Pancreas (tissue), 10 donors: ENCODE data around the gene DLG1. TPM values are rescaled to one million over a fixed set of nuclear protein-coding genes. Genes with fewer than 3 reads are reported as not detected.

Source experiments
- ATAC-seq, 4 donors: fragments of 200-7000 bp; cut with Tn5 transposase; one replicate each; pipeline versions ENCODE4 v1.8.0 to v1.9.1; 2020; ENCODE audit warnings: mild to moderate bottlenecking in 4 of 4, moderate library complexity in 4 of 4
- DNase-seq, 6 donors: peaks; one replicate each; pipeline ENCODE4 v3.0.0-alpha.2; 2020
- FAIRE-seq: peaks from 2 replicates; lab custom pipeline; 2012; peaks lifted over from hg19 to GRCh38; lab: Jason Lieb, UNC
- H3K27ac ChIP-seq, 4 donors: fragments of 200-600 bp; sonication (generic); 1 replicate in 3 of 4; 2 replicates in 1 of 4; pipeline versions ENCODE4 v1.5.0 to v1.8.0; 2020
- H3K27me3 ChIP-seq, 4 donors: fragments of 200-600 bp; one replicate each; pipeline ENCODE4 v1.8.0; 2021
- H3K36me3 ChIP-seq, 3 donors: fragments of 200-600 bp; sonication (generic) in 1 of 3; one replicate each; pipeline versions ENCODE4 v1.5.0 to v1.8.0; 2020 to 2021
- H3K4me1 ChIP-seq, 3 donors: fragments of 200-600 bp; one replicate each; pipeline ENCODE4 v1.8.0; 2021
- H3K4me3 ChIP-seq, 4 donors: fragments of 200-600 bp; sonication (generic) in 2 of 4; one replicate each; pipeline versions ENCODE4 v1.5.0 to v1.8.0; 2020 to 2021
- H3K9me3 ChIP-seq, 4 donors: fragments of 200-600 bp; one replicate each; pipeline ENCODE4 v1.8.0; 2021
- CTCF ChIP-seq, 4 donors: fragments of 200-600 bp; sonication (generic) in 3 of 4; IDR thresholded peaks; one replicate each; pipeline versions ENCODE4 v1.5.0 to v1.8.0; 2021; ENCODE audit warnings: antibody characterized with exemption in 4 of 4
- WGBS, 2 donors: extraction: QIAGEN DNeasy Blood & Tissue Kit; methylation state at CpG; one replicate each; pipeline ENCODE4 v1.1.7; 2013; 5-methylcytosine and 5-hydroxymethylcytosine counted together
- intact Hi-C, 3 donors: fragments of 100-400 bp; cut with DNase I; formaldehyde crosslinking; loops; one replicate each; pipeline versions ENCODE4 v1.11.1 to v1.14.2; 2022
- polyA plus RNA-seq, 2 donors: library from polyadenylated mRNA; stranded (reverse); fragments of 200-250 nt; gene quantifications; one replicate each; pipeline ENCODE4 v1.2.3, GENCODE V29; 2013
- total RNA-seq, 6 donors: library from RNA; stranded (reverse); fragmentation: NEBNext Ultra II Directional in 4 of 6; extraction: Animal tissue kit (Norgen Biotek cat#: 25700) in 4 of 6; gene quantifications; one replicate each; pipeline versions ENCODE4 v1.2.1 to v1.2.4, GENCODE V29; 2021 to 2023
- donor health status: healthy with polysubstance abuse.
- donor health status: DM: no; HTN: no; CAD: no; lungs with moderate emphysema.
- donor health status: DM: no; HTN: no; CAD: no.
- donor health status: control.
- donor health status: control.
- donor health status: Bipolar disorder and iron deficiency.
- donor health status: DM: yes; HTN: yes; CAD: no.
- donor health status: DM: no; HTN: no; CAD: no.
- donor health status: DM: no; HTN: no; CAD: no.
- donor health status: DM: yes; HTN: yes; CAD: no.

DLG1 gene
- total and polyA plus RNA-seq, 8 donors, result 15.9 to 47.9 (median 28.6) TPM

- WGBS, 2 donors, result 96 to 97% methylated on average over 4 of the region's 4 CpGs
- FAIRE-seq, result no peak
- intact Hi-C loops, result no loop called here
These were observed 32.1 kb downstream of the DLG1 start for GRCh38 chr3:197266331-197266730.

GRCh38 chr3:197262709-197263108 is 35.7 kb downstream of the DLG1 start:
- no peak for ATAC-seq
- Histone ChIP-seq H3K9me3 (no peaks in the 10 kb centered on the region), H3K4me3 (no peak overlapping the region), H3K27ac (no peak overlapping the region), H3K36me3 (no peaks in the 10 kb centered on the region), H3K27me3 (no peaks in the 10 kb centered on the region), H3K4me1 (no peaks in the 10 kb centered on the region)
- FAIRE-seq, result no peak
- no peak for TF ChIP-seq CTCF (IDR thresholded peaks at IDR 0.05)
- intact Hi-C loops, result no loop called here
- no peak for DNase-seq

More at GRCh38 chr3:197266331-197266730, 32.1 kb downstream of the DLG1 start:
- ATAC-seq (no peak), DNase-seq (no peak)
- TF ChIP-seq CTCF (IDR thresholded peaks at IDR 0.05), result no peak
- no peak overlapping the region for H3K27ac ChIP-seq
- no peak overlapping the region for H3K4me3 ChIP-seq
- H3K9me3 ChIP-seq, result no peaks in the 10 kb centered on the region
- H3K36me3 ChIP-seq, result no peaks in the 10 kb centered on the region
- H3K27me3 ChIP-seq, result no peaks in the 10 kb centered on the region
- no peaks in the 10 kb centered on the region for H3K4me1 ChIP-seq

GRCh38 chr3:197261164-197261509 is 37.3 kb downstream of the DLG1 start:
- H3K27ac ChIP-seq, result no peak overlapping the region
- intact Hi-C loops, result no loop called here
- DNase-seq, result no peak
- no peak overlapping the region for H3K4me3 ChIP-seq
- H3K27me3 ChIP-seq, result no peaks in the 10 kb centered on the region
- no peak for ATAC-seq
- FAIRE-seq, result no peak
- H3K4me1 ChIP-seq, result peaks cover 0 to 4% (median 0%) of the 10 kb centered on the region in 3 donors
- no peaks in the 10 kb centered on the region for H3K9me3 ChIP-seq
- WGBS, 2 donors, result 90 to 100% methylated on average over 1 of the region's 1 CpG
- TF ChIP-seq CTCF (IDR thresholded peaks at IDR 0.05), result no peak
- no peaks in the 10 kb centered on the region for H3K36me3 ChIP-seq

- no peak overlapping the region for H3K4me3 ChIP-seq
- DNase-seq (no peak), ATAC-seq (no peak), FAIRE-seq (no peak)
- H3K27me3 ChIP-seq, result no peaks in the 10 kb centered on the region
- no peak for TF ChIP-seq CTCF (IDR thresholded peaks at IDR 0.05)
- no peak overlapping the region for H3K27ac ChIP-seq
- intact Hi-C loops, result no loop called here
- WGBS, 2 donors, result 77 to 83% methylated on average over 4 of the region's 4 CpGs
- no peaks in the 10 kb centered on the region for H3K36me3 ChIP-seq
- no peaks in the 10 kb centered on the region for H3K9me3 ChIP-seq
- peaks cover 0 to 4% (median 0%) of the 10 kb centered on the region in 3 donors for H3K4me1 ChIP-seq
These were observed 37.8 kb downstream of the DLG1 start for GRCh38 chr3:197260491-197261163.

GRCh38 chr3:197259096-197259495 is 39.3 kb downstream of the DLG1 start:
- Histone ChIP-seq H3K4me3 (no peak overlapping the region), H3K27ac (no peak overlapping the region), H3K36me3 (no peaks in the 10 kb centered on the region), H3K9me3 (no peaks in the 10 kb centered on the region), H3K27me3 (no peaks in the 10 kb centered on the region), H3K4me1 (peaks cover 0 to 4% (median 0%) of the 10 kb centered on the region in 3 donors)
- DNase-seq, result no peak
- no peak for TF ChIP-seq CTCF (IDR thresholded peaks at IDR 0.05)
- intact Hi-C loops, result loop anchor here in 2 of 3 donors (5.0 kb wide), 1 partner anchor 253 kb away; no protein-coding TSS in a partner anchor
- 65 to 77% methylated on average over 2 of the region's 2 CpGs for WGBS, 2 donors
- FAIRE-seq, result no peak
- ATAC-seq, result no peak
